HL-60 (cell line): ENCODE data around the gene HERC2.

ENCODE experiments used
- POLR2AphosphoS5 ChIP-seq: IDR thresholded peaks from 2 replicates; pipeline ENCODE4 v1.6.1; 2012; ENCODE audit warnings: low read depth
- TF ChIP-seq, protein P1 (sequence below): IDR thresholded peaks from one replicate; pipeline ENCODE4 v1.5.1; 2011; ENCODE audit warnings: low read length, control low read depth, inconsistent platforms; ENCODE audit not compliant: insufficient read depth
- TF ChIP-seq, protein P2 (sequence below): IDR thresholded peaks from 2 replicates; pipeline ENCODE4 v1.6.1; 2012; ENCODE audit warnings: low read depth; ENCODE audit not compliant: insufficient replicate concordance

- TF ChIP-seq, protein P1, sequence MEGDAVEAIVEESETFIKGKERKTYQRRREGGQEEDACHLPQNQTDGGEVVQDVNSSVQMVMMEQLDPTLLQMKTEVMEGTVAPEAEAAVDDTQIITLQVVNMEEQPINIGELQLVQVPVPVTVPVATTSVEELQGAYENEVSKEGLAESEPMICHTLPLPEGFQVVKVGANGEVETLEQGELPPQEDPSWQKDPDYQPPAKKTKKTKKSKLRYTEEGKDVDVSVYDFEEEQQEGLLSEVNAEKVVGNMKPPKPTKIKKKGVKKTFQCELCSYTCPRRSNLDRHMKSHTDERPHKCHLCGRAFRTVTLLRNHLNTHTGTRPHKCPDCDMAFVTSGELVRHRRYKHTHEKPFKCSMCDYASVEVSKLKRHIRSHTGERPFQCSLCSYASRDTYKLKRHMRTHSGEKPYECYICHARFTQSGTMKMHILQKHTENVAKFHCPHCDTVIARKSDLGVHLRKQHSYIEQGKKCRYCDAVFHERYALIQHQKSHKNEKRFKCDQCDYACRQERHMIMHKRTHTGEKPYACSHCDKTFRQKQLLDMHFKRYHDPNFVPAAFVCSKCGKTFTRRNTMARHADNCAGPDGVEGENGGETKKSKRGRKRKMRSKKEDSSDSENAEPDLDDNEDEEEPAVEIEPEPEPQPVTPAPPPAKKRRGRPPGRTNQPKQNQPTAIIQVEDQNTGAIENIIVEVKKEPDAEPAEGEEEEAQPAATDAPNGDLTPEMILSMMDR = no peak
- TF ChIP-seq, protein P2, sequence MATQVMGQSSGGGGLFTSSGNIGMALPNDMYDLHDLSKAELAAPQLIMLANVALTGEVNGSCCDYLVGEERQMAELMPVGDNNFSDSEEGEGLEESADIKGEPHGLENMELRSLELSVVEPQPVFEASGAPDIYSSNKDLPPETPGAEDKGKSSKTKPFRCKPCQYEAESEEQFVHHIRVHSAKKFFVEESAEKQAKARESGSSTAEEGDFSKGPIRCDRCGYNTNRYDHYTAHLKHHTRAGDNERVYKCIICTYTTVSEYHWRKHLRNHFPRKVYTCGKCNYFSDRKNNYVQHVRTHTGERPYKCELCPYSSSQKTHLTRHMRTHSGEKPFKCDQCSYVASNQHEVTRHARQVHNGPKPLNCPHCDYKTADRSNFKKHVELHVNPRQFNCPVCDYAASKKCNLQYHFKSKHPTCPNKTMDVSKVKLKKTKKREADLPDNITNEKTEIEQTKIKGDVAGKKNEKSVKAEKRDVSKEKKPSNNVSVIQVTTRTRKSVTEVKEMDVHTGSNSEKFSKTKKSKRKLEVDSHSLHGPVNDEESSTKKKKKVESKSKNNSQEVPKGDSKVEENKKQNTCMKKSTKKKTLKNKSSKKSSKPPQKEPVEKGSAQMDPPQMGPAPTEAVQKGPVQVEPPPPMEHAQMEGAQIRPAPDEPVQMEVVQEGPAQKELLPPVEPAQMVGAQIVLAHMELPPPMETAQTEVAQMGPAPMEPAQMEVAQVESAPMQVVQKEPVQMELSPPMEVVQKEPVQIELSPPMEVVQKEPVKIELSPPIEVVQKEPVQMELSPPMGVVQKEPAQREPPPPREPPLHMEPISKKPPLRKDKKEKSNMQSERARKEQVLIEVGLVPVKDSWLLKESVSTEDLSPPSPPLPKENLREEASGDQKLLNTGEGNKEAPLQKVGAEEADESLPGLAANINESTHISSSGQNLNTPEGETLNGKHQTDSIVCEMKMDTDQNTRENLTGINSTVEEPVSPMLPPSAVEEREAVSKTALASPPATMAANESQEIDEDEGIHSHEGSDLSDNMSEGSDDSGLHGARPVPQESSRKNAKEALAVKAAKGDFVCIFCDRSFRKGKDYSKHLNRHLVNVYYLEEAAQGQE = no peak
- no peak for TF ChIP-seq POLR2AphosphoS5
These were observed 143.3 kb downstream of the HERC2 start for GRCh38 chr15:28178727-28179126.
